Stimulated activated CD4-positive, alpha-beta T cell treated with anti-CD3 and anti-CD28 coated beads, TNF-alpha, amount 100 ng/mL, for 4 hours (primary cell): ENCODE data around the gene RIMS4.
"Not testable (repeated sequence)": the region's sequence is repeated elsewhere in the genome, so short reads cannot be mapped to it uniquely, and the experiment has no call there.

Experiments used
- DNase-seq, 3 experiments: peaks; one replicate each; pipeline ENCODE4 v3.0.0-alpha.2; 2020; ENCODE audit warnings: low read depth in 3 of 3

Gene RIMS4

GRCh38 chr20:44830523-44830922, 20.2 kb upstream of the RIMS4 start:
- DNase-seq: no peak

GRCh38 chr20:44829688-44830087, 19.3 kb upstream of the RIMS4 start:
- no peak for DNase-seq

- DNase-seq: no peak
Observed at GRCh38 chr20:44828640-44829039, 18.3 kb upstream of the RIMS4 start.

- DNase-seq: no peak
Observed at GRCh38 chr20:44827401-44827800, 17.1 kb upstream of the RIMS4 start.

GRCh38 chr20:44821576-44821975, 11.2 kb upstream of the RIMS4 start:
- not testable (repeated sequence) for DNase-seq

- DNase-seq: no peak
Observed at GRCh38 chr20:44819936-44820335, 9.6 kb upstream of the RIMS4 start.

- no peak for DNase-seq
Observed at GRCh38 chr20:44817143-44817910, 7.0 kb upstream of the RIMS4 start.

GRCh38 chr20:44814937-44815336, 4.6 kb upstream of the RIMS4 start:
- DNase-seq: no peak

GRCh38 chr20:44811150-44811685, 872 bp upstream of the RIMS4 start:
- no peak for DNase-seq

- DNase-seq: no peak
Observed at GRCh38 chr20:44810061-44810390, 320 bp downstream of the RIMS4 start.

- no peak for DNase-seq
Observed at GRCh38 chr20:44809380-44810060, 826 bp downstream of the RIMS4 start.

GRCh38 chr20:44807684-44808056, 2.7 kb downstream of the RIMS4 start:
- no peak for DNase-seq

GRCh38 chr20:44807051-44807683, 3.2 kb downstream of the RIMS4 start:
- no peak for DNase-seq

- no peak for DNase-seq
Observed at GRCh38 chr20:44805979-44806620, 4.2 kb downstream of the RIMS4 start.

- no peak for DNase-seq
Observed at GRCh38 chr20:44805335-44805978, 4.9 kb downstream of the RIMS4 start.

- no peak for DNase-seq
Observed at GRCh38 chr20:44803383-44803941, 6.9 kb downstream of the RIMS4 start.

GRCh38 chr20:44802702-44803101, 7.6 kb downstream of the RIMS4 start:
- DNase-seq: no peak

GRCh38 chr20:44800391-44801046, 9.8 kb downstream of the RIMS4 start:
- no peak for DNase-seq

- no peak for DNase-seq
Observed at GRCh38 chr20:44799691-44800090, 10.7 kb downstream of the RIMS4 start.

GRCh38 chr20:44796758-44797457, 13.4 kb downstream of the RIMS4 start:
- DNase-seq: no peak
